BJ (cell line): ENCODE measurements around the gene KANK4. TPM values are rescaled to one million over a fixed set of nuclear protein-coding genes. Genes with fewer than 3 reads are reported as not detected.

Experiments used
- CTCF ChIA-PET: fragments of 350-600 bp; formaldehyde crosslinking; extraction: SDS; loops from one replicate; lab custom pipeline; 2021; ENCODE audit warnings: antibody characterized with exemption, inconsistent platforms; lab: Yijun Ruan, JAX
- POLR2A ChIA-PET: fragments of 300-600 bp; sonication (Branson Sonifier 250); formaldehyde crosslinking; extraction: SDS; loops from one replicate; lab custom pipeline; 2021; ENCODE audit warnings: antibody characterized with exemption; lab: Charles Lee
- DNase-seq: peaks from one replicate; pipeline ENCODE4 v3.0.0-alpha.2; 2011; ENCODE audit warnings: low read depth
- H3K27me3 ChIP-seq: 2 replicates; pipeline ENCODE4 v1.6.0; 2011; ENCODE audit warnings: low read length; ENCODE audit not compliant: control insufficient read depth, insufficient read depth
- H3K36me3 ChIP-seq: 2 replicates; pipeline ENCODE4 v1.5.1; 2011; ENCODE audit warnings: low read length; ENCODE audit not compliant: control insufficient read depth, insufficient read depth
- H3K4me3 ChIP-seq: 2 replicates; pipeline ENCODE4 v1.5.1; 2011; ENCODE audit warnings: low read depth, mild to moderate bottlenecking, control low read depth, low read length
- polyA plus RNA-seq: library from polyadenylated mRNA; depleted of rRNA; stranded (reverse); fragments of >200 nt; gene quantifications from 2 replicates; pipeline ENCODE4 v1.2.3, GENCODE V29; 2011
- TF ChIP-seq, protein P1 (sequence below): IDR thresholded peaks from 2 replicates; pipeline ENCODE4 v1.5.1; 2011; ENCODE audit warnings: low read depth, mild to moderate bottlenecking, control low read depth, inconsistent platforms, low read length, moderate library complexity; ENCODE audit not compliant: insufficient read depth

The KANK4 gene
- polyA plus RNA-seq, 1 experiment = 0.06 TPM

DNA sequence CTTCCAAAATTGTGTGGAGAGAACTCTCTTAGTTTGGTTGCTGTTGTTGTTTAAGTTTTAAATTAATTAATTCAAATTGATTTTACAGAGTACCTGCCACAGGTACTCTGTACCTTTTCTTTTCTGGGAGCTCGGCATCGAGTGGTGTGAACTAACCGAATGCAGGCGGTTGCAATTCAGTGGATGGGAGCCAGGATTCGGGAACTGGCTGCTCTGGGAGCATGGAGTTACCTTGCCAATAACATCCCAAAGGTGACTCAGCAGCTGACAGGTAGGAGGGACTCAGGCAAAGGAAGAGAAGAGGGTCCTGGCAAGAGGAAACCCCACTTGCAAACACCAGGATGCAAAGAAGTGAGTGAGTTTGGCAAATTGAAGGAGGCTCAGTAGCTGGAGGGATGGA lies 24.7 kb upstream of the KANK4 start:
- TF ChIP-seq, protein P1, sequence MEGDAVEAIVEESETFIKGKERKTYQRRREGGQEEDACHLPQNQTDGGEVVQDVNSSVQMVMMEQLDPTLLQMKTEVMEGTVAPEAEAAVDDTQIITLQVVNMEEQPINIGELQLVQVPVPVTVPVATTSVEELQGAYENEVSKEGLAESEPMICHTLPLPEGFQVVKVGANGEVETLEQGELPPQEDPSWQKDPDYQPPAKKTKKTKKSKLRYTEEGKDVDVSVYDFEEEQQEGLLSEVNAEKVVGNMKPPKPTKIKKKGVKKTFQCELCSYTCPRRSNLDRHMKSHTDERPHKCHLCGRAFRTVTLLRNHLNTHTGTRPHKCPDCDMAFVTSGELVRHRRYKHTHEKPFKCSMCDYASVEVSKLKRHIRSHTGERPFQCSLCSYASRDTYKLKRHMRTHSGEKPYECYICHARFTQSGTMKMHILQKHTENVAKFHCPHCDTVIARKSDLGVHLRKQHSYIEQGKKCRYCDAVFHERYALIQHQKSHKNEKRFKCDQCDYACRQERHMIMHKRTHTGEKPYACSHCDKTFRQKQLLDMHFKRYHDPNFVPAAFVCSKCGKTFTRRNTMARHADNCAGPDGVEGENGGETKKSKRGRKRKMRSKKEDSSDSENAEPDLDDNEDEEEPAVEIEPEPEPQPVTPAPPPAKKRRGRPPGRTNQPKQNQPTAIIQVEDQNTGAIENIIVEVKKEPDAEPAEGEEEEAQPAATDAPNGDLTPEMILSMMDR = no peak
- ChIA-PET CTCF (no interaction called here), POLR2A (no interaction called here)
- DNase-seq = no peak
- Histone ChIP-seq H3K27me3 (no peaks in the 10 kb centered on the region; the same call in 1 of the 2 replicates), H3K4me3 (no peak overlapping the region), H3K36me3 (no peaks in the 10 kb centered on the region)

DNA sequence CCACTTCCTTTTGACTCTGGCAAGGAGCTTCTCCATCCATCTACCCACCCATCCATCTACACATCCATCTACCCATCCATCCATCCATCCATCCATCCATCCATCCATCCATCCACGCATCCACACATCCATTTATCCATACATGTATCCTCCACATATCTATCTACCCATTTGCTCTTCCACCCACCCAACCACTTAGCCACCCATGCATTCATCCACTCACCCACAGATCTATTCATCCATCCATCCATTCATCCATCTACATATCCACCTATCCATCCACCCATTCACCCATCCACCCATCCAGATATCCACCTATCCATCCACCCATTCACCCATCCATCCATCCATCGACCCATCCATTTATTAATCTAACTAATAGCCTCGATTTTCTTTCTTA lies 23.0 kb upstream of the KANK4 start:
- no peak overlapping the region for H3K4me3 ChIP-seq
- no peaks in the 10 kb centered on the region; the same call in 1 of the 2 replicates for H3K27me3 ChIP-seq
- TF ChIP-seq, protein P1 = no peak
- DNase-seq = no peak
- POLR2A ChIA-PET = no interaction called here
- H3K36me3 ChIP-seq = no peaks in the 10 kb centered on the region
- CTCF ChIA-PET = no interaction called here

DNA sequence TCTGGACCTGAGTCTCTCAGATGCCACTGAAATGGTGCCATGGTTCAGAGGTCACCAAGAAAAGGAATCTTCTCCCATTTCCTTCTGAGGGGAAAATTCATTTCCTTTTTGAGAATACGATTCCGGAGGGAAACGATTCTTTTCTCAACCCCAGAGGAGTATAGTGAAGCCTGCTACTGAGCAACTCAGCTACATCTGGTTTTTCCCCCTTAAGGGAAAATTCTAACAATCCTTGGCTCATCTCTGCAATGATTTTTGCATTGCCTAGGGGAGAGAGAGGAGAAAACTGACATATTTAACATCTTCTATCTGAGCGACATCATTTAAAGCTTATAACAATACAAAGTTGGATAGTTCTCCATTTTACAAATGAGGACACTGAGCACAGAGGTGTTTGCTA lies 22.4 kb upstream of the KANK4 start:
- Histone ChIP-seq H3K4me3 (no peak overlapping the region), H3K27me3 (no peaks in the 10 kb centered on the region; the same call in 1 of the 2 replicates), H3K36me3 (no peaks in the 10 kb centered on the region)
- TF ChIP-seq, protein P1 = no peak
- ChIA-PET CTCF (no interaction called here), POLR2A (no interaction called here)
- no peak for DNase-seq

DNA sequence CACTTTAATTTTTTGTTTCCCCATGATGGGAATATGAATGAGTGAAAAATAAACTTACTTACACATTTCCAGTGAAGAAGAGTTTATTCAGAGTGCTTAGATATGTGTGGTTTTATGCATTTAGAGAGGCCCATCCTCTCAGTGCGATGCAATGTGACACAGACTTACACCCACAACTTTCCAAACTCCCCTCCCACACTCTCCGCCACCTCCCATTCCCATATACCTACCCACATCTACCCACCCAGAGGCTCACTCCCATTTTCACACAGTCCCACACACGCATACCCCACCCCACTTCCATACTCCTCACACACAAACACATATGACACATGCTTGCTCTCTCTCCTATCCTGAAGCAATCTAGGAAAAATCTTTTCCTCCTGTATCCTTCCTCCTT lies 21.9 kb upstream of the KANK4 start:
- POLR2A ChIA-PET = no interaction called here
- H3K27me3 ChIP-seq = no peaks in the 10 kb centered on the region; the same call in 1 of the 2 replicates
- TF ChIP-seq, protein P1 = no peak
- no peaks in the 10 kb centered on the region for H3K36me3 ChIP-seq
- no peak for DNase-seq
- no peak overlapping the region for H3K4me3 ChIP-seq
- CTCF ChIA-PET = no interaction called here

GRCh38 chr1:62337706-62338631 lies 18.7 kb upstream of the KANK4 start:
- DNase-seq = no peak
- Histone ChIP-seq H3K27me3 (no peaks in the 10 kb centered on the region; the same call in 1 of the 2 replicates), H3K4me3 (no peak overlapping the region), H3K36me3 (no peaks in the 10 kb centered on the region)
- TF ChIP-seq, protein P1 = no peak; the same call in 1 of the 2 replicates
- POLR2A ChIA-PET = no interaction called here
- CTCF ChIA-PET = interaction anchor here (0.8 to 1.9 kb wide), 3 partner anchors 18 to 162 kb away, joined by 3 to 6 read pairs (median 3); no protein-coding TSS in a partner anchor
